K562 (cell line): ENCODE data around the gene AQP6. TPM values are rescaled to one million over a fixed set of nuclear protein-coding genes. Genes with fewer than 3 reads are reported as not detected.

ENCODE experiments used
- BCL6 ChIP-seq: fragments of 250-450 bp; sonication (Bioruptor Pico); IDR thresholded peaks from 2 replicates; pipeline ENCODE4 v1.4.0; 2020
- KAT7 ChIP-seq: sonication (generic); formaldehyde crosslinking; IDR thresholded peaks from 2 replicates; pipeline ENCODE4 v1.8.0; 2022; ENCODE audit warnings: missing genetic modification reagents, mild to moderate bottlenecking, borderline replicate concordance
- MBD2 ChIP-seq: sonication (generic); IDR thresholded peaks from 2 replicates; pipeline ENCODE4 v1.6.1; 2016; ENCODE audit warnings: low read depth, borderline replicate concordance
- PPARD ChIP-seq: fragments of 250-450 bp; sonication (Bioruptor Pico); IDR thresholded peaks from 2 replicates; pipeline ENCODE4 v1.8.0; 2022; ENCODE audit warnings: inconsistent platforms, mild to moderate bottlenecking, moderate library complexity
- SMARCA5 ChIP-seq: fragments of 450-650 bp; IDR thresholded peaks from 2 replicates; pipeline ENCODE4 v1.6.1; 2016
- ZC3H8 ChIP-seq: fragments of 450-650 bp; IDR thresholded peaks from 2 replicates; pipeline ENCODE4 v1.6.1; 2017
- ZNF12 ChIP-seq: sonication (generic); formaldehyde crosslinking; IDR thresholded peaks from 2 replicates; pipeline ENCODE4 v1.4.0; 2020; ENCODE audit warnings: mild to moderate bottlenecking, missing genetic modification reagents
- polyA plus RNA-seq, 8 experiments: library from polyadenylated mRNA; depleted of rRNA in 4 of 8; stranded (reverse) in 5 of 8; unstranded in 3 of 8; fragments of >200 nt; fragmentation: Nextera tagmentation in 2 of 8; fragmentation: Illumina TruSeq in 1 of 8; extraction: Ambion mirVana in 2 of 8; extraction: Trizol in 1 of 8; gene quantifications; 2 replicates each; pipeline versions ENCODE4 v1.2.1 to v1.2.3, GENCODE V29; 2011 to 2014; ENCODE audit warnings: inconsistent platforms in 1 of 8, missing spikeins in 1 of 8
- total RNA-seq, 7 experiments: library from RNA; depleted of rRNA in 6 of 7; stranded (reverse); fragments of >200 nt in 6 of 7; fragmentation: Illumina TruSeq in 2 of 7; extraction: Trizol in 2 of 7; gene quantifications; 2 replicates each; pipeline versions ENCODE4 v1.2.1 to v1.2.3, GENCODE V29; 2011 to 2021; ENCODE audit warnings: low replicate concordance in 1 of 7
- TF ChIP-seq, protein P1 (sequence below), 3 experiments: fragments of 200-800 bp in 1 of 3; fragments of 250-450 bp in 1 of 3; fragments of 450-650 bp in 1 of 3; sonication (Bioruptor Pico) in 1 of 3; sonication (Bioruptor generic) in 1 of 3; formaldehyde crosslinking in 1 of 3; IDR thresholded peaks; 2 replicates each; pipeline versions ENCODE4 v1.6.1 to v1.8.0; 2016 to 2022; ENCODE audit warnings: mild to moderate bottlenecking in 2 of 3, missing genetic modification characterization in 2 of 3, missing compliant biosample characterization in 1 of 3, moderate library complexity in 1 of 3
- TF ChIP-seq, protein P2 (sequence below): fragments of 250-450 bp; sonication (Bioruptor Pico); IDR thresholded peaks from 2 replicates; pipeline ENCODE4 v1.8.0; 2022; ENCODE audit warnings: moderate library complexity, mild to moderate bottlenecking, inconsistent platforms
- TF ChIP-seq, protein P3 (sequence below): fragments of 450-650 bp; formaldehyde crosslinking; IDR thresholded peaks from 2 replicates; pipeline ENCODE4 v1.4.0; 2020; ENCODE audit warnings: mild to moderate bottlenecking, moderate library complexity
- TF ChIP-seq, protein P4 (sequence below): sonication (generic); formaldehyde crosslinking; IDR thresholded peaks from 2 replicates; pipeline ENCODE4 v1.8.0; 2022; ENCODE audit warnings: mild to moderate bottlenecking, missing genetic modification reagents, borderline replicate concordance

AQP6 gene
- total and polyA plus RNA-seq, 9 of the 15 experiments (the other 6 are each of a cell fraction or from before 2014, with no cell fraction given), result 0.05 to 0.12 TPM; not detected in 7

DNA sequence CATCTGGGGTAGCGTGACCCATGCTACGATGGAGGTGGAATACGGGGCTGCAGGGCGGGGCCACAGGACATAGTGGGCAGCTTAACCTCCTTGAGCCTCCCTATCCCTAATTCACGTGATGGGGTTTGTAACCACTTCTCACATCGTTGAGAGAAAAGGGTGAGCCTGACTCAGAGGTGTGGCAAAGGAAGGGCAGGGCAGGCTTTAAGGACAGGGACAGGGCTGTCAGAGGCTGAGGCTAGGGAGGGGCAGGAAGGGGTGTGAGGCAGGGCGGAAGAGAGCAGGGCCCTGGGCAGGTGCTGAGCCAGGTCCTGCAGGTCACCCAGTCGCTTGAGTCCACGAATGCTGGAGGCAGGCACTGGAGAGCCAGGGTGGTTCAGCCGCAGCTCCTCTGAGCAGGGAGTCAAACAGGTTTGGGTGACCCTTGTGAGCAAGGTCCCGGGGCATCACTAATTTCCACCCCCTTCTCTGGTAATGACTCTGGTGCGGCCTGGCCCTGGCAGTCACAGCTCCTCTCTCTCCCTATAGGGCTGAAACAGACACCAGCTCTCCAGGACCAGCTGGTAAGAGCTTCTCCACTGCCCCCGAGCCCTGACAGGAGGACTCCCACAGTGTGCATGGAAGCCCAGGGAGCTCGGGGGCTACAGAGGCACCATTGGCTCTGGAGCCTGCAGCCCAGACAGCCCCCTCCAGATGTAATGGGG lies 29.7 kb upstream of the AQP6 start (continued):
- TF ChIP-seq, protein P1, sequence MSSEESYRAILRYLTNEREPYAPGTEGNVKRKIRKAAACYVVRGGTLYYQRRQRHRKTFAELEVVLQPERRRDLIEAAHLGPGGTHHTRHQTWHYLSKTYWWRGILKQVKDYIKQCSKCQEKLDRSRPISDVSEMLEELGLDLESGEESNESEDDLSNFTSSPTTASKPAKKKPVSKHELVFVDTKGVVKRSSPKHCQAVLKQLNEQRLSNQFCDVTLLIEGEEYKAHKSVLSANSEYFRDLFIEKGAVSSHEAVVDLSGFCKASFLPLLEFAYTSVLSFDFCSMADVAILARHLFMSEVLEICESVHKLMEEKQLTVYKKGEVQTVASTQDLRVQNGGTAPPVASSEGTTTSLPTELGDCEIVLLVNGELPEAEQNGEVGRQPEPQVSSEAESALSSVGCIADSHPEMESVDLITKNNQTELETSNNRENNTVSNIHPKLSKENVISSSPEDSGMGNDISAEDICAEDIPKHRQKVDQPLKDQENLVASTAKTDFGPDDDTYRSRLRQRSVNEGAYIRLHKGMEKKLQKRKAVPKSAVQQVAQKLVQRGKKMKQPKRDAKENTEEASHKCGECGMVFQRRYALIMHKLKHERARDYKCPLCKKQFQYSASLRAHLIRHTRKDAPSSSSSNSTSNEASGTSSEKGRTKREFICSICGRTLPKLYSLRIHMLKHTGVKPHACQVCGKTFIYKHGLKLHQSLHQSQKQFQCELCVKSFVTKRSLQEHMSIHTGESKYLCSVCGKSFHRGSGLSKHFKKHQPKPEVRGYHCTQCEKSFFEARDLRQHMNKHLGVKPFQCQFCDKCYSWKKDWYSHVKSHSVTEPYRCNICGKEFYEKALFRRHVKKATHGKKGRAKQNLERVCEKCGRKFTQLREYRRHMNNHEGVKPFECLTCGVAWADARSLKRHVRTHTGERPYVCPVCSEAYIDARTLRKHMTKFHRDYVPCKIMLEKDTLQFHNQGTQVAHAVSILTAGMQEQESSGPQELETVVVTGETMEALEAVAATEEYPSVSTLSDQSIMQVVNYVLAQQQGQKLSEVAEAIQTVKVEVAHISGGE (CRISPR knock-in tag; IDR thresholded peaks at IDR 0.05), result no peak
- no peak for TF ChIP-seq ZNF12 (CRISPR knock-in tag)
- TF ChIP-seq, protein P2, sequence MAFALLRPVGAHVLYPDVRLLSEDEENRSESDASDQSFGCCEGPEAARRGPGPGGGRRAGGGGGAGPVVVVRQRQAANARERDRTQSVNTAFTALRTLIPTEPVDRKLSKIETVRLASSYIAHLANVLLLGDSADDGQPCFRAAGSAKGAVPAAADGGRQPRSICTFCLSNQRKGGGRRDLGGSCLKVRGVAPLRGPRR, result no peak
- no peak for TF ChIP-seq MBD2
- no peak for TF ChIP-seq KAT7 (CRISPR knock-in tag)
- TF ChIP-seq, protein P3, sequence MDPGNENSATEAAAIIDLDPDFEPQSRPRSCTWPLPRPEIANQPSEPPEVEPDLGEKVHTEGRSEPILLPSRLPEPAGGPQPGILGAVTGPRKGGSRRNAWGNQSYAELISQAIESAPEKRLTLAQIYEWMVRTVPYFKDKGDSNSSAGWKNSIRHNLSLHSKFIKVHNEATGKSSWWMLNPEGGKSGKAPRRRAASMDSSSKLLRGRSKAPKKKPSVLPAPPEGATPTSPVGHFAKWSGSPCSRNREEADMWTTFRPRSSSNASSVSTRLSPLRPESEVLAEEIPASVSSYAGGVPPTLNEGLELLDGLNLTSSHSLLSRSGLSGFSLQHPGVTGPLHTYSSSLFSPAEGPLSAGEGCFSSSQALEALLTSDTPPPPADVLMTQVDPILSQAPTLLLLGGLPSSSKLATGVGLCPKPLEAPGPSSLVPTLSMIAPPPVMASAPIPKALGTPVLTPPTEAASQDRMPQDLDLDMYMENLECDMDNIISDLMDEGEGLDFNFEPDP (CRISPR knock-in tag), result no peak
- no peak for TF ChIP-seq ZC3H8
- no peak for TF ChIP-seq SMARCA5
- no peak for TF ChIP-seq PPARD
- TF ChIP-seq BCL6 (CRISPR knock-in tag), result no peak
- TF ChIP-seq, protein P4, sequence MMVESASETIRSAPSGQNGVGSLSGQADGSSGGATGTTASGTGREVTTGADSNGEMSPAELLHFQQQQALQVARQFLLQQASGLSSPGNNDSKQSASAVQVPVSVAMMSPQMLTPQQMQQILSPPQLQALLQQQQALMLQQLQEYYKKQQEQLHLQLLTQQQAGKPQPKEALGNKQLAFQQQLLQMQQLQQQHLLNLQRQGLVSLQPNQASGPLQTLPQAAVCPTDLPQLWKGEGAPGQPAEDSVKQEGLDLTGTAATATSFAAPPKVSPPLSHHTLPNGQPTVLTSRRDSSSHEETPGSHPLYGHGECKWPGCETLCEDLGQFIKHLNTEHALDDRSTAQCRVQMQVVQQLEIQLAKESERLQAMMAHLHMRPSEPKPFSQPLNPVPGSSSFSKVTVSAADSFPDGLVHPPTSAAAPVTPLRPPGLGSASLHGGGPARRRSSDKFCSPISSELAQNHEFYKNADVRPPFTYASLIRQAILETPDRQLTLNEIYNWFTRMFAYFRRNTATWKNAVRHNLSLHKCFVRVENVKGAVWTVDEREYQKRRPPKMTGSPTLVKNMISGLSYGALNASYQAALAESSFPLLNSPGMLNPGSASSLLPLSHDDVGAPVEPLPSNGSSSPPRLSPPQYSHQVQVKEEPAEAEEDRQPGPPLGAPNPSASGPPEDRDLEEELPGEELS (CRISPR knock-in tag), result no peak
